ENCODE results near the gene LHFPL3.

LHFPL3 gene

GRCh38 chr7:104366390-104366789 is 38.0 kb downstream of the LHFPL3 start:
- H3K27me3 ChIP-seq: no peaks in the 10 kb centered on the region
- TF ChIP-seq Cebpa-rat (IDR thresholded peaks at IDR 0.05): no peak
- H4K20me1 ChIP-seq: no peaks in the 10 kb centered on the region
- H3K36me3 ChIP-seq: no peaks in the 10 kb centered on the region
- no peaks in the 10 kb centered on the region for H3K9me3 ChIP-seq
- H3K27ac ChIP-seq: no peak overlapping the region
- H3K4me3 ChIP-seq: no peak overlapping the region
- H3K4me2 ChIP-seq: no peak overlapping the region
- H3K9ac ChIP-seq: no peak overlapping the region
- no peaks in the 10 kb centered on the region for H3K4me1 ChIP-seq

GRCh38 chr7:104367926-104368325 is 39.5 kb downstream of the LHFPL3 start:
- Histone ChIP-seq H3K27ac (no peak overlapping the region), H3K9me3 (no peaks in the 10 kb centered on the region), H3K4me3 (no peak overlapping the region), H3K4me2 (no peak overlapping the region), H4K20me1 (no peaks in the 10 kb centered on the region), H3K27me3 (no peaks in the 10 kb centered on the region), H3K4me1 (no peaks in the 10 kb centered on the region), H3K36me3 (no peaks in the 10 kb centered on the region), H3K9ac (no peak overlapping the region)
- no peak for TF ChIP-seq Cebpa-rat (IDR thresholded peaks at IDR 0.05)

- no peak overlapping the region for H3K4me3 ChIP-seq
- H3K4me1 ChIP-seq: no peaks in the 10 kb centered on the region
- TF ChIP-seq Cebpa-rat (IDR thresholded peaks at IDR 0.05): no peak
- no peaks in the 10 kb centered on the region for H4K20me1 ChIP-seq
- no peaks in the 10 kb centered on the region for H3K36me3 ChIP-seq
- H3K9me3 ChIP-seq: no peaks in the 10 kb centered on the region
- H3K4me2 ChIP-seq: no peak overlapping the region
- H3K27ac ChIP-seq: no peak overlapping the region
- H3K27me3 ChIP-seq: no peaks in the 10 kb centered on the region
- H3K9ac ChIP-seq: no peak overlapping the region
These were observed 43.0 kb downstream of the LHFPL3 start for GRCh38 chr7:104371216-104371979.

GRCh38 chr7:104371980-104372357 is 43.6 kb downstream of the LHFPL3 start:
- no peaks in the 10 kb centered on the region for H3K4me1 ChIP-seq
- H4K20me1 ChIP-seq: no peaks in the 10 kb centered on the region
- H3K36me3 ChIP-seq: no peaks in the 10 kb centered on the region
- H3K9me3 ChIP-seq: no peaks in the 10 kb centered on the region
- no peak for TF ChIP-seq Cebpa-rat (IDR thresholded peaks at IDR 0.05)
- H3K27me3 ChIP-seq: no peaks in the 10 kb centered on the region
- no peak overlapping the region for H3K9ac ChIP-seq
- H3K4me3 ChIP-seq: no peak overlapping the region
- no peak overlapping the region for H3K4me2 ChIP-seq
- no peak overlapping the region for H3K27ac ChIP-seq

- Histone ChIP-seq H3K9me3 (0 out of 2 replicates have a peak, but pooled peaks cover under 1% of the 10 kb centered on the region), H3K9ac (no peak overlapping the region), H3K4me1 (no peaks in the 10 kb centered on the region), H3K27me3 (no peaks in the 10 kb centered on the region), H4K20me1 (no peaks in the 10 kb centered on the region), H3K4me3 (no peak overlapping the region), H3K36me3 (no peaks in the 10 kb centered on the region), H3K27ac (no peak overlapping the region), H3K4me2 (no peak overlapping the region)
- no peak for TF ChIP-seq Cebpa-rat (IDR thresholded peaks at IDR 0.05)
These were observed 54.2 kb downstream of the LHFPL3 start for GRCh38 chr7:104382616-104383015.

- Histone ChIP-seq H3K36me3 (no peaks in the 10 kb centered on the region), H3K27me3 (no peaks in the 10 kb centered on the region), H4K20me1 (no peaks in the 10 kb centered on the region), H3K27ac (no peak overlapping the region), H3K9ac (no peak overlapping the region), H3K9me3 (0 out of 2 replicates have a peak, but pooled peaks cover 6% of the 10 kb centered on the region), H3K4me1 (no peaks in the 10 kb centered on the region), H3K4me3 (no peak overlapping the region), H3K4me2 (no peak overlapping the region)
- no peak for TF ChIP-seq Cebpa-rat (IDR thresholded peaks at IDR 0.05)
These were observed 58.5 kb downstream of the LHFPL3 start for GRCh38 chr7:104386943-104387342.

- Histone ChIP-seq H3K27ac (no peak overlapping the region), H3K4me3 (no peak overlapping the region), H3K4me2 (no peak overlapping the region), H4K20me1 (no peaks in the 10 kb centered on the region), H3K9me3 (0 out of 2 replicates have a peak, but pooled peaks cover 6% of the 10 kb centered on the region), H3K27me3 (no peaks in the 10 kb centered on the region), H3K4me1 (no peaks in the 10 kb centered on the region), H3K9ac (no peak overlapping the region), H3K36me3 (no peaks in the 10 kb centered on the region)
- TF ChIP-seq Cebpa-rat (IDR thresholded peaks at IDR 0.05): no peak
These were observed 59.8 kb downstream of the LHFPL3 start for GRCh38 chr7:104388222-104388621.

- H3K4me3 ChIP-seq: no peak overlapping the region
- no peaks in the 10 kb centered on the region for H4K20me1 ChIP-seq
- H3K27ac ChIP-seq: no peak overlapping the region
- no peak overlapping the region for H3K4me2 ChIP-seq
- H3K4me1 ChIP-seq: no peaks in the 10 kb centered on the region
- TF ChIP-seq Cebpa-rat (IDR thresholded peaks at IDR 0.05): no peak
- no peak overlapping the region for H3K9ac ChIP-seq
- no peaks in the 10 kb centered on the region for H3K9me3 ChIP-seq
- H3K27me3 ChIP-seq: no peaks in the 10 kb centered on the region
- no peaks in the 10 kb centered on the region for H3K36me3 ChIP-seq
These were observed 66.8 kb downstream of the LHFPL3 start for GRCh38 chr7:104395162-104395561.

GRCh38 chr7:104397442-104397841 is 69.0 kb downstream of the LHFPL3 start:
- Histone ChIP-seq H4K20me1 (no peaks in the 10 kb centered on the region), H3K4me3 (no peak overlapping the region), H3K4me1 (no peaks in the 10 kb centered on the region), H3K9me3 (no peaks in the 10 kb centered on the region), H3K36me3 (no peaks in the 10 kb centered on the region), H3K27ac (no peak overlapping the region), H3K27me3 (no peaks in the 10 kb centered on the region), H3K9ac (no peak overlapping the region), H3K4me2 (no peak overlapping the region)
- TF ChIP-seq Cebpa-rat (IDR thresholded peaks at IDR 0.05): no peak

- Histone ChIP-seq H3K9me3 (no peaks in the 10 kb centered on the region), H3K4me1 (no peaks in the 10 kb centered on the region), H3K4me2 (no peak overlapping the region), H3K27me3 (no peaks in the 10 kb centered on the region), H3K9ac (no peak overlapping the region), H4K20me1 (no peaks in the 10 kb centered on the region), H3K36me3 (no peaks in the 10 kb centered on the region), H3K27ac (no peak overlapping the region), H3K4me3 (no peak overlapping the region)
- TF ChIP-seq Cebpa-rat (IDR thresholded peaks at IDR 0.05): no peak
These were observed 80.0 kb downstream of the LHFPL3 start for GRCh38 chr7:104408371-104408770.

GRCh38 chr7:104410742-104411141 is 82.3 kb downstream of the LHFPL3 start:
- H3K4me1 ChIP-seq: no peaks in the 10 kb centered on the region
- no peaks in the 10 kb centered on the region for H3K9me3 ChIP-seq
- TF ChIP-seq Cebpa-rat (IDR thresholded peaks at IDR 0.05): no peak
- no peak overlapping the region for H3K27ac ChIP-seq
- no peaks in the 10 kb centered on the region for H3K36me3 ChIP-seq
- H3K9ac ChIP-seq: no peak overlapping the region
- H4K20me1 ChIP-seq: no peaks in the 10 kb centered on the region
- H3K27me3 ChIP-seq: no peaks in the 10 kb centered on the region
- H3K4me3 ChIP-seq: no peak overlapping the region
- no peak overlapping the region for H3K4me2 ChIP-seq

Measured in BLaER1 (cell line).